Activated T-cell treated with anti-CD3 and anti-CD28 coated beads, Interleukin-2, amount 50 U/mL, for 24 hours (primary cell): ENCODE results near the gene FXYD3.

Experiments used
- DNase-seq: peaks from one replicate; pipeline ENCODE4 v3.0.0-alpha.2; 2020
- H3K27ac Mint-ChIP-seq: 2 replicates; pipeline ENCODE4 v1.8.0; 2020; ENCODE audit warnings: mild to moderate bottlenecking, mixed read lengths
- H3K27me3 Mint-ChIP-seq: 2 replicates; pipeline ENCODE4 v1.8.0; 2020; ENCODE audit warnings: mixed read lengths
- H3K36me3 Mint-ChIP-seq: 2 replicates; pipeline ENCODE4 v1.8.0; 2020; ENCODE audit warnings: low read depth, mixed read lengths
- H3K4me1 Mint-ChIP-seq: 2 replicates; pipeline ENCODE4 v1.8.0; 2020; ENCODE audit warnings: low read depth, mixed read lengths
- H3K4me3 Mint-ChIP-seq: 2 replicates; pipeline ENCODE4 v1.8.0; 2020; ENCODE audit warnings: mild to moderate bottlenecking, moderate library complexity, mixed read lengths
- H3K9me3 Mint-ChIP-seq: 2 replicates; pipeline ENCODE4 v1.8.0; 2020; ENCODE audit warnings: mixed read lengths

Gene FXYD3

GRCh38 chr19:35160629-35161433 is 45.2 kb downstream of the FXYD3 start:
- Mint-ChIP-seq H3K27me3 (no peaks in the 10 kb centered on the region), H3K36me3 (peaks cover 100% of the 10 kb centered on the region), H3K4me3 (no peak overlapping the region), H3K9me3 (peaks cover 28% of the 10 kb centered on the region), H3K4me1 (peaks cover 66% of the 10 kb centered on the region), H3K27ac (peak overlapping the region; percentile 82)
- DNase-seq = no peak

GRCh38 chr19:35161434-35161743 is 45.8 kb downstream of the FXYD3 start:
- Mint-ChIP-seq H3K27me3 (no peaks in the 10 kb centered on the region), H3K27ac (no peak overlapping the region), H3K9me3 (peaks cover 33% of the 10 kb centered on the region), H3K4me1 (peaks cover 64% of the 10 kb centered on the region), H3K36me3 (peaks cover 100% of the 10 kb centered on the region), H3K4me3 (no peak overlapping the region)
- no peak for DNase-seq

GRCh38 chr19:35162471-35163326 is 47.1 kb downstream of the FXYD3 start:
- Mint-ChIP-seq H3K27me3 (no peaks in the 10 kb centered on the region), H3K4me1 (peaks cover 64% of the 10 kb centered on the region), H3K9me3 (peaks cover 36% of the 10 kb centered on the region), H3K36me3 (peaks cover 100% of the 10 kb centered on the region), H3K27ac (peak overlapping the region; percentile 38), H3K4me3 (no peak overlapping the region)
- no peak for DNase-seq

GRCh38 chr19:35164418-35164817 is 48.8 kb downstream of the FXYD3 start:
- H3K27ac Mint-ChIP-seq = peak overlapping the region; percentile 59
- H3K4me1 Mint-ChIP-seq = peaks cover 60% of the 10 kb centered on the region

DNA sequence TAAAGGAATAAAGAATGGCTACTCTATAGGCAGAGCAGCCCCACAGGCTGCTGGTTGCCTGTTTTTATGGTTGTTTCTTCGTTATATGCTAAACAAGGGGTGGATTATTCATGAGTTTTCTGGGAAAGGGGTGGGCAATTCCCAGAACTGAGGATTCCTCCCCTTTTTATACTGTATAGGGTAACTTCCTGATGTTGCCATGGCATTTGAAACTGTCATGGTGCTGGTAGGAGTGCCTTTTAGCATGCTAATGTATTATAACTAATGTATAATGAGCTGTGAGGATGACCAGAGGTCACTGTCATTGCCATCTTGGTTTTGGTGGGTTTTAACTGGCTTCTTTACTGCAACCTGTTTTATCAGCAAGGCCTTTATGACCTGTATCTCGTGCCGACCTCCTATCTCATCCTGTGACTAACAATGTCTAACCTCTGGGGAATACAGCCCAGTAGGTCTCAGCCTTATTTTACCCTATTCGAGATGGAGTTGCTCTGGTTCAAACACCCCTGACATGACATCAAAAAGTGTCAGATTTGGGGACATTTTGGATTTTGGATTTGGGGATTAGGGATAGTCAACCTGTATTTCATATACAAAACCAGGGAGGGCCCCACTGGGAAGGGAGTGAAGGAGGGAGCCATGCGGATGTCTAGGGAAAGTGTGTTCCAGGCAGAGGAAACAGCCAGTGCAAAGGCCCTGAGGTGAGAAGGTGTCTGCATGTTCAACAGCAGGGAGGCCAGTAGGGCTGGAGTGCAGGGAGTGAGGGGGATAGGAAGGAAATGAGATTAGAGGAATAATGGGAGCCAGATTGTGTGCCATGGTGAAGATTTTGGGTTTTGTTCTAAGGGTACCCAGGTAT is 49.8 kb downstream of the FXYD3 start:
- Mint-ChIP-seq H3K9me3 (peaks cover 36% of the 10 kb centered on the region), H3K36me3 (peaks cover 100% of the 10 kb centered on the region), H3K4me3 (no peak overlapping the region), H3K4me1 (peaks cover 64% of the 10 kb centered on the region), H3K27ac (peak overlapping the region; percentile 9), H3K27me3 (no peaks in the 10 kb centered on the region)
- DNase-seq = no peak

More at GRCh38 chr19:35164418-35164817, 48.8 kb downstream of the FXYD3 start:
- Mint-ChIP-seq H3K9me3 (peaks cover 36% of the 10 kb centered on the region), H3K4me3 (no peak overlapping the region), H3K27me3 (no peaks in the 10 kb centered on the region), H3K36me3 (peaks cover 100% of the 10 kb centered on the region)
- no peak for DNase-seq

- H3K27ac Mint-ChIP-seq = peak overlapping the region; percentile 89
- peaks cover 61% of the 10 kb centered on the region for H3K4me1 Mint-ChIP-seq
- H3K36me3 Mint-ChIP-seq = peaks cover 98% of the 10 kb centered on the region
- no peak overlapping the region for H3K4me3 Mint-ChIP-seq
- H3K9me3 Mint-ChIP-seq = peaks cover 33% of the 10 kb centered on the region
- no peak for DNase-seq
- H3K27me3 Mint-ChIP-seq = no peaks in the 10 kb centered on the region
These were observed 50.8 kb downstream of the FXYD3 start for GRCh38 chr19:35166100-35167063.

DNA sequence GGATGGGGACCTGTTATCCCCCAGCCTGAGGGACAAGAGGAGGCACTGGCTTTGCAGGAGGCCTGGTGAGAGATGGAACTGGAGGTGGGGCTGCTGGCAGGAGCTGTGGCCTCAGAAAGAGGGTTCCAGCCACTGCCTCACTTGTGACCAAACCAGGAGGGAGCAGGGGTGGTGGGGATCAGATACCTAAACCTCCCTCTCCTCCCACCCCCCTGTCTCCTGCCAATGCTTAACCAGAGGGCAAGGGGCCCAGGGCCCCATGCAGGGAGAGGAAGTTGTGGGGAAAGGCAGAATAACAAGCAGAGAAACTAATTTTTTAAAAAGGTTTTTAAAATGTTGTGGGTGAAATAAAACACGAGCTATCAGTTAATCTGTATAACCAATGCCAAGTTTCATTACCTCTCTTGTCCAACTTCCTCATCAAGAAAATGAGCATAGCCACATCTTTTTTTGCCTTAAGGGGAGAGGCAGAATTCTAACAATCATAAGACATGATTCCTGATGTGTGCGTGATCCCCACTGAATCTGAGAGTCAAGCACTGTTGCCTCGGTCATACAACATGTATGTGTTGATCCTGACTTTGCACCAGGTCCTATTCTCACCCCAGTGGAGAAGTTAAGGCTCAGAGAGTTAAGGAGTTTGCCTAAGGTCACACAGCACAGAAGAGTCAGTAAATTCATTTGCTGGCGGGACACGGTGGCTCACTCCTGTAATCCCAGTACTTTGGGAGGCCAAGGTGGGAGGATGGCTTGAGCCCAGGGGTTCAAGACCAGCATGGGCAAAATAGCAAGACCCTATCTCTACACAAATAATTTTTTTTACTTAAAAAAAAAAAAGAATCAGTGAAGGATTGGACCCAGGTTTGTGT is 51.9 kb downstream of the FXYD3 start:
- Mint-ChIP-seq H3K27me3 (no peaks in the 10 kb centered on the region), H3K9me3 (peaks cover 26% of the 10 kb centered on the region), H3K4me1 (peaks cover 57% of the 10 kb centered on the region), H3K27ac (peak overlapping the region; percentile 89), H3K4me3 (no peak overlapping the region), H3K36me3 (peaks cover 98% of the 10 kb centered on the region)
- DNase-seq = no peak

- Mint-ChIP-seq H3K9me3 (peaks cover 25% of the 10 kb centered on the region), H3K4me3 (no peak overlapping the region), H3K36me3 (peaks cover 98% of the 10 kb centered on the region), H3K27me3 (no peaks in the 10 kb centered on the region), H3K27ac (peak overlapping the region; percentile 89), H3K4me1 (peaks cover 60% of the 10 kb centered on the region)
- DNase-seq = no peak
These were observed 52.6 kb downstream of the FXYD3 start for GRCh38 chr19:35168196-35168595.

DNA sequence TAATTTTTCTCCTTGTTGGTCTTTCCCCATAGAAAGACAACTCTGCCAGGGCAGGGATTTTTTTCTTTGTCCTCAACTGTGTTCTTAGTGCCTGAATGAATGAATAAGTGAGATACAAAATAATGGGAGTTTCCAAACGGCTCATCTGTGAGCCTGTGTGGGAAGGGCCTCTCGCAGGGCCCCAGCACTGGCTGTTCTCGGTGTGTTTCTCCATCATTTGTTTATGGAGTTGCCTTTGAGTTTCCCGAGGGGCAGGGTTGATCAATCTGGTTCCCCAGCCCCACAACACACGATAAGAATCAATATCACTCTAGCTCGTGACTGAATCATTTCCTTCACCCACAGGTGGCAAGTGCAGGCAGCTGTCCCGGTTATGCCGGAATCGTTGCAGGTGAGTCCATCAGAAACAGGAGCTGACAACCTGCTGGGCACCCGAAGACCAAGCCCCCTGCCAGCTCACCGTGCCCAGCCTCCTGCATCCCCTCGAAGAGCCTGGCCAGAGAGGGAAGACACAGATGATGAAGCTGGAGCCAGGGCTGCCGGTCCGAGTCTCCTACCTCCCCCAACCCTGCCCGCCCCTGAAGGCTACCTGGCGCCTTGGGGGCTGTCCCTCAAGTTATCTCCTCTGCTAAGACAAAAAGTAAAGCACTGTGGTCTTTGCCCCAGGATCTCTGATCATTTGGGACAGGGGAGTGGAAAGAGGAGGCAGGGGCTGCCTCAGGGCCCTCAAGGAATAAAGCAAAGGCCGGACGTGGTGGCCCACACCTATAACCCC is 53.8 kb downstream of the FXYD3 start:
- Mint-ChIP-seq H3K36me3 (peaks cover 89% of the 10 kb centered on the region), H3K27me3 (no peaks in the 10 kb centered on the region), H3K9me3 (peaks cover 16% of the 10 kb centered on the region), H3K4me3 (no peak overlapping the region), H3K4me1 (peaks cover 53% of the 10 kb centered on the region), H3K27ac (peak overlapping the region; percentile 89)
- no peak for DNase-seq

DNA sequence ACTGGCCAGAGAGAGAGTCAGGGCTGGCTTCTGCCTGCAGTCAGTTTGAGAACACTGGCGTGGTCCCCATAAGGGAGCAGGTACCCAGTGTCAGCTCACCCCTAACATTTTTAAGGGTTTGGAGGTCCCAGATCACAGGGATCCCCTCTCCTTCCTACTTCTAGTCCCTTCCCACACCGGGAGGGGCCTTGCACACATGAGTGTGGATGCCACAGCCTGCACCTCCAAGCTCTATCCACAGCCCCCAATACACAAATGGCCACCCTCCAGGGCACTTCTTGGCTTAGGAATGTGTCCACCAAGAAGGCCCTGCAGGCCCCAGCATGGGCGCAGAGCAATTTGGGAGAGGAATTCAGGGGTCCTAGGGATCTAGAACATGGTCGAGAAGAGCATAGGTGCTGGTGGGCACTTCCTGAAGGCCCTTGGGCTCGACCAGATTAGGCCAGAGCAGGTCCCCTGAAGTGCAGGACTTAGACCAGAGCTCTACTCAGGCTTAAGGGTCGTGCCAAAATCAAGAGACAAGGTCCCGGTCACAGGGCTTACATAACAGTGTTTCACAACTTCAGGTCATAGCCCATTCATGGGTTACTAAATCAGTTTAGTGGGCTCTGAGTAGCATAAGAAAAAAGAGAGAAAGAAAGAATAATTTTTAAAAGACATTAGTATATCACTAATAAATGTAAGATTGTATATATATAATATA is 54.9 kb downstream of the FXYD3 start:
- Mint-ChIP-seq H3K9me3 (peaks cover 10% of the 10 kb centered on the region), H3K4me3 (no peak overlapping the region), H3K27ac (peak overlapping the region; percentile 79), H3K27me3 (no peaks in the 10 kb centered on the region), H3K4me1 (peaks cover 53% of the 10 kb centered on the region), H3K36me3 (peaks cover 78% of the 10 kb centered on the region)
- DNase-seq = no peak

- Mint-ChIP-seq H3K36me3 (peaks cover 66% of the 10 kb centered on the region), H3K9me3 (no peaks in the 10 kb centered on the region), H3K27ac (peak overlapping the region; percentile 80), H3K4me1 (peaks cover 49% of the 10 kb centered on the region), H3K4me3 (no peak overlapping the region), H3K27me3 (no peaks in the 10 kb centered on the region)
- no peak for DNase-seq
These were observed 56.1 kb downstream of the FXYD3 start for GRCh38 chr19:35171730-35172129.
